GM23338 (cell line): ENCODE data around the gene LEMD2.

Experiments used
- CREB1 ChIP-seq: fragments of 250-450 bp; sonication (Bioruptor Pico); IDR thresholded peaks from 2 replicates; pipeline ENCODE4 v1.5.0; 2020; ENCODE audit warnings: low read depth, mild to moderate bottlenecking, moderate library complexity
- ETS1 ChIP-seq: IDR thresholded peaks from 2 replicates; pipeline ENCODE4 v1.6.1; 2016; ENCODE audit warnings: antibody characterized with exemption
- EZH2 ChIP-seq: fragments of 200-600 bp; sonication (generic); IDR thresholded peaks from one replicate; pipeline ENCODE4 v1.8.0; 2017; ENCODE audit warnings: antibody characterized with exemption, mild to moderate bottlenecking, low read depth; ENCODE audit not compliant: unreplicated experiment
- EZH2phosphoT487 ChIP-seq: fragments of 200-600 bp; sonication (generic); IDR thresholded peaks from one replicate; pipeline ENCODE4 v1.8.1; 2018; ENCODE audit warnings: antibody characterized with exemption; ENCODE audit not compliant: unreplicated experiment
- JUNB ChIP-seq: IDR thresholded peaks from one replicate; pipeline ENCODE4 v1.6.1; 2016; ENCODE audit warnings: antibody characterized with exemption; ENCODE audit not compliant: unreplicated experiment
- NANOG ChIP-seq: IDR thresholded peaks from 2 replicates; pipeline ENCODE4 v1.6.1; 2016; ENCODE audit warnings: antibody characterized with exemption, borderline replicate concordance
- POLR2AphosphoS5 ChIP-seq: IDR thresholded peaks from 2 replicates; pipeline ENCODE4 v1.6.1; 2016; ENCODE audit warnings: antibody characterized with exemption, low read depth
- STAT1 ChIP-seq: IDR thresholded peaks from one replicate; pipeline ENCODE4 v1.6.1; 2016; ENCODE audit warnings: antibody characterized with exemption; ENCODE audit not compliant: unreplicated experiment
- ZNF114 ChIP-seq: fragments of 250-450 bp; sonication (Bioruptor Pico); IDR thresholded peaks from 2 replicates; pipeline ENCODE4 v1.5.0; 2020; ENCODE audit warnings: mild to moderate bottlenecking, moderate library complexity
- ZNF331 ChIP-seq: fragments of 250-450 bp; sonication (Bioruptor Pico); IDR thresholded peaks from 2 replicates; pipeline ENCODE4 v1.5.0; 2020; ENCODE audit warnings: low read depth, mild to moderate bottlenecking, moderate library complexity
- ZNF462 ChIP-seq: fragments of 250-450 bp; sonication (Bioruptor Pico); IDR thresholded peaks from 2 replicates; pipeline ENCODE4 v1.5.0; 2020; ENCODE audit warnings: mild to moderate bottlenecking, moderate library complexity
- TF ChIP-seq, protein P1 (sequence below), 2 experiments: fragments of 200-600 bp in 1 of 2; sonication (generic) in 1 of 2; conservative IDR thresholded peaks; 2 replicates each; pipeline versions ENCODE4 v1.5.1 to v1.6.1; 2016 to 2017; ENCODE audit warnings: antibody characterized with exemption in 2 of 2, low read depth in 2 of 2, mild to moderate bottlenecking in 2 of 2, moderate library complexity in 1 of 2
- TF ChIP-seq, protein P2 (sequence below): IDR thresholded peaks from one replicate; pipeline ENCODE4 v1.6.1; 2018; ENCODE audit warnings: antibody characterized with exemption; ENCODE audit not compliant: unreplicated experiment

- TF ChIP-seq JUNB (no peak), EZH2phosphoT487 (no peak), EZH2 (no peak), CREB1 (no peak), POLR2AphosphoS5 (no peak), ETS1 (no peak), NANOG (no peak), ZNF331 (CRISPR knock-in tag) (no peak), STAT1 (no peak), ZNF462 (CRISPR knock-in tag) (no peak), ZNF114 (no peak)
- TF ChIP-seq, protein P1, sequence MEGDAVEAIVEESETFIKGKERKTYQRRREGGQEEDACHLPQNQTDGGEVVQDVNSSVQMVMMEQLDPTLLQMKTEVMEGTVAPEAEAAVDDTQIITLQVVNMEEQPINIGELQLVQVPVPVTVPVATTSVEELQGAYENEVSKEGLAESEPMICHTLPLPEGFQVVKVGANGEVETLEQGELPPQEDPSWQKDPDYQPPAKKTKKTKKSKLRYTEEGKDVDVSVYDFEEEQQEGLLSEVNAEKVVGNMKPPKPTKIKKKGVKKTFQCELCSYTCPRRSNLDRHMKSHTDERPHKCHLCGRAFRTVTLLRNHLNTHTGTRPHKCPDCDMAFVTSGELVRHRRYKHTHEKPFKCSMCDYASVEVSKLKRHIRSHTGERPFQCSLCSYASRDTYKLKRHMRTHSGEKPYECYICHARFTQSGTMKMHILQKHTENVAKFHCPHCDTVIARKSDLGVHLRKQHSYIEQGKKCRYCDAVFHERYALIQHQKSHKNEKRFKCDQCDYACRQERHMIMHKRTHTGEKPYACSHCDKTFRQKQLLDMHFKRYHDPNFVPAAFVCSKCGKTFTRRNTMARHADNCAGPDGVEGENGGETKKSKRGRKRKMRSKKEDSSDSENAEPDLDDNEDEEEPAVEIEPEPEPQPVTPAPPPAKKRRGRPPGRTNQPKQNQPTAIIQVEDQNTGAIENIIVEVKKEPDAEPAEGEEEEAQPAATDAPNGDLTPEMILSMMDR (conservative IDR thresholded peaks at IDR 0.05; ENCODE audit: low read depth in 2 of 2) = no peak
- TF ChIP-seq, protein P2, sequence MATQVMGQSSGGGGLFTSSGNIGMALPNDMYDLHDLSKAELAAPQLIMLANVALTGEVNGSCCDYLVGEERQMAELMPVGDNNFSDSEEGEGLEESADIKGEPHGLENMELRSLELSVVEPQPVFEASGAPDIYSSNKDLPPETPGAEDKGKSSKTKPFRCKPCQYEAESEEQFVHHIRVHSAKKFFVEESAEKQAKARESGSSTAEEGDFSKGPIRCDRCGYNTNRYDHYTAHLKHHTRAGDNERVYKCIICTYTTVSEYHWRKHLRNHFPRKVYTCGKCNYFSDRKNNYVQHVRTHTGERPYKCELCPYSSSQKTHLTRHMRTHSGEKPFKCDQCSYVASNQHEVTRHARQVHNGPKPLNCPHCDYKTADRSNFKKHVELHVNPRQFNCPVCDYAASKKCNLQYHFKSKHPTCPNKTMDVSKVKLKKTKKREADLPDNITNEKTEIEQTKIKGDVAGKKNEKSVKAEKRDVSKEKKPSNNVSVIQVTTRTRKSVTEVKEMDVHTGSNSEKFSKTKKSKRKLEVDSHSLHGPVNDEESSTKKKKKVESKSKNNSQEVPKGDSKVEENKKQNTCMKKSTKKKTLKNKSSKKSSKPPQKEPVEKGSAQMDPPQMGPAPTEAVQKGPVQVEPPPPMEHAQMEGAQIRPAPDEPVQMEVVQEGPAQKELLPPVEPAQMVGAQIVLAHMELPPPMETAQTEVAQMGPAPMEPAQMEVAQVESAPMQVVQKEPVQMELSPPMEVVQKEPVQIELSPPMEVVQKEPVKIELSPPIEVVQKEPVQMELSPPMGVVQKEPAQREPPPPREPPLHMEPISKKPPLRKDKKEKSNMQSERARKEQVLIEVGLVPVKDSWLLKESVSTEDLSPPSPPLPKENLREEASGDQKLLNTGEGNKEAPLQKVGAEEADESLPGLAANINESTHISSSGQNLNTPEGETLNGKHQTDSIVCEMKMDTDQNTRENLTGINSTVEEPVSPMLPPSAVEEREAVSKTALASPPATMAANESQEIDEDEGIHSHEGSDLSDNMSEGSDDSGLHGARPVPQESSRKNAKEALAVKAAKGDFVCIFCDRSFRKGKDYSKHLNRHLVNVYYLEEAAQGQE = no peak
Measured at GRCh38 chr6:33803571-33804053, 14.7 kb upstream of the LEMD2 start, which contains the start of gene MLN.
